OCI-LY7 (cell line): ENCODE measurements around the gene GMCL1.

Experiments used
- CTCF ChIP-seq: fragments of 200-600 bp; sonication (generic); conservative IDR thresholded peaks from 2 replicates; pipeline ENCODE4 v1.5.1; 2014; ENCODE audit warnings: mild to moderate bottlenecking, antibody characterized with exemption, low read length, moderate library complexity, mixed read lengths
- EZH2phosphoT487 ChIP-seq: fragments of 200-600 bp; sonication (generic); IDR thresholded peaks from 2 replicates; pipeline ENCODE4 v1.6.1; 2018; ENCODE audit warnings: low read depth, borderline replicate concordance, mild to moderate bottlenecking, mixed run types, antibody characterized with exemption, low read length, moderate library complexity, mixed read lengths

DNA sequence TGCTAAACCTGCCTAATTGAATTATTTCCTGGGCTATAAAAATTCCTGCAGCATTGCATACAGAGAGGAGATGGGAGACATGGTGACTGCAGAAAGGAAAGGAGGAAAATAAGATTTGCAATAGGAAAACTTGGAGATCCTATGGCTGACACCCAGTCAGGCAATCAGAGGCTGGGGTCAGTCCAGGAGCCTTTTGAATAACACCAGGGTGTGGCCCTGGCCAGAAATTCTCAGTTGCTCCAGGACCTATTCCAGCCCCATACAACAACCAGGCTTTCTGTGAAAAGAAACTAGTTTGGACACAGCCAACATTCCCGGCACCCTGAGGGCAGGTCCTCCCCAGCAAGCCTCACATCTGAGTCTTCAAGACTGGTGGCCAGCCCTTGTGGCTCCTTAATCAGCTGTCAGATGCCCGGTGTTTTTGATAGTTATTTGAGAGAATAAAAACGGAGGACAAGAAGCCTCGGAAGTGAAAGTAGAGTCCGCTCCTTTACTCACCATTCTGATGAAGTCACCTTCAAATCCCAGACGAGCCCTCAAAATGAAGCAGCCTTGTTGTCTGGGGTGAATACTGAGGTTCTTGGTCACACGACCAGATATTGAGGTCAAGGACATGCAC is 31.1 kb upstream of the GMCL1 start:
- TF ChIP-seq CTCF (no peak), EZH2phosphoT487 (no peak)
